GM12865 (cell line): ENCODE data around the gene ALLC.

Experiments used
- DNase-seq: peaks from one replicate; pipeline ENCODE4 v3.0.0; 2010; ENCODE audit warnings: low read depth
- H3K4me3 ChIP-seq: 2 replicates; pipeline ENCODE4 v1.5.1; 2011; ENCODE audit warnings: mild to moderate bottlenecking, low read depth, low read length, control low read depth
- CTCF ChIP-seq: IDR thresholded peaks from 2 replicates; pipeline ENCODE4 v1.5.1; 2011; ENCODE audit warnings: low read length, control low read depth, low read depth, inconsistent platforms; ENCODE audit not compliant: insufficient read depth; ENCODE audit errors: missing control alignments

Gene ALLC

GRCh38 chr2:3628241-3628679 is 29.7 kb upstream of the ALLC start:
- TF ChIP-seq CTCF = no peak
- no peak for DNase-seq
- H3K4me3 ChIP-seq = no peak overlapping the region

GRCh38 chr2:3628800-3629199 is 29.2 kb upstream of the ALLC start:
- DNase-seq = no peak
- TF ChIP-seq CTCF = no peak
- no peak overlapping the region for H3K4me3 ChIP-seq

GRCh38 chr2:3630631-3631030 is 27.4 kb upstream of the ALLC start:
- no peak for DNase-seq
- no peak for TF ChIP-seq CTCF

DNA sequence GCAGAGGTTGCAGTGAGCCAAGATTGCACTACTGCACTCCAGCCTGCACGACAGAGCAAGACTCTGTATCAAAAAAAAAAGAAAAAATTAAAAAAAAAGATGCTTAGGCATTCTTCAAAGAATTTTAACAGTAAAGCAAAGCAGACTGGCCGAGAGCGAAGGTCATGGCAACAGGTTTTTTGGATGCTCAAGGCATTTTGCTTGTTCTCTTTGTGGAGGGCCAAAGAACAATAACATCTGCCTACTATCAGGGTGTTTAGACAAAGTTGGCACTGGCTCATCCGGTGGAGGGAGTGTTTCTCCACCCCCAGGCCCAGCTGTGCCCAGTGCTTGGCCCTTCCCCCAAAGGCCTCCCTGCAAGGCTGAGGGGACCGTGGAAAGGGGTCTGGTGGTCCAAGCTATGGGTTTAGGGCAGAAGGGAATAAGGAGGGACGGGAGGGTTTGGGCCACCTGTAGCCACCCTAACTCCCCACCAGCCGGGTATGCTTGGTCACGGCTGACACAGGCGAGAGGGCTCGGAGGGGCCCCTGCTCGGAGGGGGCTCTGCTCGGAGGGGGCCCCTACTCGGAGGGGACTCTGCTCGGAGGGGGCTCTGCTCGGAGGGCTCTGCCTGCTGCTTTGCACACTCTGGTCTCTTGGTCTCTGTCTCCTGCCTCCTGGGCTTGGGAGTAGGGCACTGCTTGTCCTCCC is 26.7 kb upstream of the ALLC start:
- H3K4me3 ChIP-seq = no peak overlapping the region
- TF ChIP-seq CTCF = no peak
- DNase-seq = no peak

More at GRCh38 chr2:3630631-3631030, 27.4 kb upstream of the ALLC start:
- H3K4me3 ChIP-seq = no peak overlapping the region

- TF ChIP-seq CTCF = no peak
- no peak for DNase-seq
- H3K4me3 ChIP-seq = no peak overlapping the region
Observed at GRCh38 chr2:3631851-3632659, 25.9 kb upstream of the ALLC start.

DNA sequence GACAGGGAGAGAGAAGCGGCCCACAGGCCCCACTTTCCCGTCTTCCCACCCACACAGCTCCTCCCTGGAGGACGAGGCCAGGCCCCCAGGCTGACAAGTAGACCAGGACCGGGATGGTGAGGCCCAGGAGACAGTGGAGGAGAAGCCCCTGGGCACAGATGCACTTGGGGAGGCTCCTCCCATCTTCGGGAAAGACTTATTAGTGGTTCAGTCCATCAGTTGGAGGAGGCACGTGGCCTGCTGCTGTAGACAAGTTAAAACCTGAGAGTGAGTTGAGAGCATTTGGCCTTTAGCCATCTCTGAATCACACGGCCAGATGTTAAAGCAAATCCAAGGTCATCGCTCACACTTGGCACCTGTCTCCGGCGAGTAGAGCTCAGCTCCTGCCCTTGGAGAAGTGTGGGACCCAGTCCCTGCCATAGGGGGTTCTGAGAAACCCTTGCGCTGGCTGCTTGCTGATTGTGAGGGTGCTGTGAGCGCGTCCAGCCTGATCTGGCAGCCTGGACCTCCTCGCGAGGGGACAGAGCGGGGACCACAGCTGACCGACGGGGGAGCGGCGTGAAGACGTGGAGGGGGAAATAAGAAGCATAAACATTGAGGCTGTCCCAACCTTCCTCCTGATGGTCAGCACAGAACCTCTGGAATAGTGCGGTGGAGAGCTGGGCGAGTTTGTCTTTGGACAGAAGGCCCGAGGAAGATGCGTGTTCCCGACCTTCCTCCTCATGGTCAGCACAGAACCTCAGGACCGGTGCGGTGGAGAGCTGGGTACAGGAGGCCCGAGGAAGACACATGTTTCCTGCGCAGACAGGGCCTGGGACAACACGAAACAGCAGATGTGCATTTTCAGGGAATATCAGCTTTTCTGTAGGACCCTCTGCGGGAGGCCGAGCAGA is 24.7 kb upstream of the ALLC start:
- no peak for DNase-seq
- TF ChIP-seq CTCF = no peak
- H3K4me3 ChIP-seq = no peak overlapping the region
